K562 (cell line): Measurements from ENCODE around the gene LRRC31. TPM values are rescaled to one million over a fixed set of nuclear protein-coding genes. Genes with fewer than 3 reads are reported as not detected.
A peak's percentile ranks its signal among the peaks of the same experiment; 100 is the strongest.

Experiments
- CBX3 ChIP-seq, 2 experiments: IDR thresholded peaks; 1 replicate in 1 of 2; 2 replicates in 1 of 2; pipeline ENCODE4 v1.6.1; 2012; ENCODE audit warnings: inconsistent platforms in 2 of 2, low read length in 2 of 2, borderline replicate concordance in 1 of 2, control low read depth in 1 of 2
- DDX20 ChIP-seq: fragments of 450-650 bp; IDR thresholded peaks from 2 replicates; pipeline ENCODE4 v1.6.1; 2016; ENCODE audit warnings: missing genetic modification characterization, low read depth, mild to moderate bottlenecking, missing compliant biosample characterization, moderate library complexity
- HMGN3 ChIP-seq: IDR thresholded peaks from 2 replicates; pipeline ENCODE4 v1.6.1; 2011; ENCODE audit warnings: borderline replicate concordance, low read depth, mild to moderate bottlenecking, mixed read lengths, low read length; ENCODE audit not compliant: insufficient read length; ENCODE audit errors: extremely low read depth
- MEIS2 ChIP-seq: fragments of 450-650 bp; IDR thresholded peaks from 2 replicates; pipeline ENCODE4 v1.6.1; 2014; ENCODE audit warnings: mild to moderate bottlenecking; ENCODE audit not compliant: partially characterized antibody
- SRSF7 ChIP-seq: fragments of 200-400 bp; formaldehyde crosslinking; optimal IDR thresholded peaks from 2 replicates; pipeline ENCODE3; 2017; ENCODE audit warnings: mild to moderate bottlenecking, low read depth, low read length
- THRAP3 ChIP-seq: fragments of 450-650 bp; IDR thresholded peaks from 2 replicates; pipeline ENCODE4 v1.6.1; 2016; ENCODE audit warnings: mild to moderate bottlenecking, inconsistent platforms, borderline replicate concordance
- TRIM28 ChIP-seq: fragments of 450-650 bp; IDR thresholded peaks from 2 replicates; pipeline ENCODE4 v1.6.1; 2017
- ZNF134 ChIP-seq: fragments of 250-450 bp; sonication (Bioruptor Pico); conservative IDR thresholded peaks from 2 replicates; pipeline ENCODE4 v1.4.0; 2020
- ZNF445 ChIP-seq: fragments of 250-450 bp; sonication (Bioruptor Pico); IDR thresholded peaks from 2 replicates; pipeline ENCODE4 v1.4.0; 2020; ENCODE audit warnings: low read depth, mild to moderate bottlenecking, moderate library complexity
- ZNF77 ChIP-seq: fragments of 250-450 bp; sonication (Bioruptor Pico); IDR thresholded peaks from 2 replicates; pipeline ENCODE4 v1.5.0; 2020
- polyA plus RNA-seq, 8 experiments: library from polyadenylated mRNA; depleted of rRNA in 4 of 8; stranded (reverse) in 5 of 8; unstranded in 3 of 8; fragments of >200 nt; fragmentation: Nextera tagmentation in 2 of 8; fragmentation: Illumina TruSeq in 1 of 8; extraction: Ambion mirVana in 2 of 8; extraction: Trizol in 1 of 8; gene quantifications; 2 replicates each; pipeline versions ENCODE4 v1.2.1 to v1.2.3, GENCODE V29; 2011 to 2014; ENCODE audit warnings: inconsistent platforms in 1 of 8, missing spikeins in 1 of 8
- total RNA-seq, 7 experiments: library from RNA; depleted of rRNA in 6 of 7; stranded (reverse); fragments of >200 nt in 6 of 7; fragmentation: Illumina TruSeq in 2 of 7; extraction: Trizol in 2 of 7; gene quantifications; 2 replicates each; pipeline versions ENCODE4 v1.2.1 to v1.2.3, GENCODE V29; 2011 to 2021; ENCODE audit warnings: low replicate concordance in 1 of 7
- TF ChIP-seq, protein P1 (sequence below), 2 experiments: IDR thresholded peaks in 1 of 2; conservative IDR thresholded peaks in 1 of 2; 2 replicates each; pipeline ENCODE4 v1.6.1; 2016; ENCODE audit warnings: low read depth in 2 of 2, mild to moderate bottlenecking in 1 of 2, missing compliant biosample characterization in 1 of 2, missing genetic modification characterization in 1 of 2, moderate library complexity in 1 of 2
- TF ChIP-seq, protein P2 (sequence below): fragments of 250-450 bp; sonication (Bioruptor Pico); IDR thresholded peaks from 2 replicates; pipeline ENCODE4 v1.4.0; 2020
- TF ChIP-seq, protein P3 (sequence below): sonication (generic); formaldehyde crosslinking; IDR thresholded peaks from 2 replicates; pipeline ENCODE4 v1.8.1; 2022; ENCODE audit warnings: missing genetic modification reagents
- TF ChIP-seq, protein P4 (sequence below): fragments of 250-450 bp; sonication (Bioruptor Pico); IDR thresholded peaks from 2 replicates; pipeline ENCODE4 v1.5.0; 2020; ENCODE audit warnings: mild to moderate bottlenecking
- TF ChIP-seq, protein P5 (sequence below), 2 experiments: fragments of 450-650 bp; conservative IDR thresholded peaks; 2 replicates each; pipeline ENCODE4 v1.6.1; 2017; ENCODE audit warnings: mild to moderate bottlenecking in 2 of 2, moderate library complexity in 2 of 2

The LRRC31 gene
- total and polyA plus RNA-seq, 9 of the 15 experiments (the other 6 are each of a cell fraction or from before 2014, with no cell fraction given), result not detected

DNA sequence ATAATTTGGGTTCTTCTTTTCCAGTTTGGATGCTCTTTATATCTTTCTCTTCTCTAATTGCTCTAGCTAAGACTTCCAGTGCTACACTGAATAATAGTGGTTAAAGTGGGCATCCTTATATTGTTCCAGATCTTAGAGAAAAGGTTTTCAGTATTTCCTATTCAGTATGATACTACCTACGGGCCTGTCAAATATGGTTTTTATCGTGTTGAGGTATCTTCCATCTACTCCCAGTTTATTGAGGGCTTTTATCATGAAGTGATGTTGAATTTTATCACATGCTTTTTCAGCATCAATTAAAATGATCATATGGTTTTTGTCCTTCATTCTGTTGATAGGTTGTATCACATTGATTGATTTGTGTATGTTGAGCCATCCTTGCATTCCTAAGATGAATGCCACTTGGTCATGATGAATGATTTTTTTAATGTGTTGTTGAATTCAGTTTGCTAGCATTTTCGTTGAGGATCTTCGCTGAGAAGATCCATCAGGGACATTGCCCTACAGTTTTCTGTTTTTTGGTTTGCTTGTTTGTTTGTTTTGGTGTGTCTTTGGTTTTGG is 54.1 kb downstream of the LRRC31 start (continued):
- TF ChIP-seq, protein P1, sequence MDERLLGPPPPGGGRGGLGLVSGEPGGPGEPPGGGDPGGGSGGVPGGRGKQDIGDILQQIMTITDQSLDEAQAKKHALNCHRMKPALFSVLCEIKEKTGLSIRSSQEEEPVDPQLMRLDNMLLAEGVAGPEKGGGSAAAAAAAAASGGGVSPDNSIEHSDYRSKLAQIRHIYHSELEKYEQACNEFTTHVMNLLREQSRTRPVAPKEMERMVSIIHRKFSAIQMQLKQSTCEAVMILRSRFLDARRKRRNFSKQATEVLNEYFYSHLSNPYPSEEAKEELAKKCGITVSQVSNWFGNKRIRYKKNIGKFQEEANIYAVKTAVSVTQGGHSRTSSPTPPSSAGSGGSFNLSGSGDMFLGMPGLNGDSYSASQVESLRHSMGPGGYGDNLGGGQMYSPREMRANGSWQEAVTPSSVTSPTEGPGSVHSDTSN (CRISPR knock-in tag; IDR thresholded peaks at IDR 0.05; ENCODE audit: low read depth), result no peak
- TF ChIP-seq, protein P1 (tag; conservative IDR thresholded peaks at IDR 0.05; ENCODE audit: low read depth), result peak; percentile 80
- TF ChIP-seq THRAP3 (no peak), ZNF77 (CRISPR knock-in tag) (no peak), HMGN3 (no peak), MEIS2 (peak; percentile 79), SRSF7 (no peak), ZNF134 (CRISPR knock-in tag) (no peak), CBX3 (IDR thresholded peaks at IDR 0.05; ENCODE audit: borderline replicate concordance in 1 of 2, low read length in 2 of 2) (peak in 1 of 2 experiments; percentile 79; a peak in 1 of 3 replicates), ZNF445 (CRISPR knock-in tag) (peak; percentile 95), DDX20 (tag) (no peak), TRIM28 (peak; percentile 66; the same call in 1 of the 2 replicates)
- TF ChIP-seq, protein P2, sequence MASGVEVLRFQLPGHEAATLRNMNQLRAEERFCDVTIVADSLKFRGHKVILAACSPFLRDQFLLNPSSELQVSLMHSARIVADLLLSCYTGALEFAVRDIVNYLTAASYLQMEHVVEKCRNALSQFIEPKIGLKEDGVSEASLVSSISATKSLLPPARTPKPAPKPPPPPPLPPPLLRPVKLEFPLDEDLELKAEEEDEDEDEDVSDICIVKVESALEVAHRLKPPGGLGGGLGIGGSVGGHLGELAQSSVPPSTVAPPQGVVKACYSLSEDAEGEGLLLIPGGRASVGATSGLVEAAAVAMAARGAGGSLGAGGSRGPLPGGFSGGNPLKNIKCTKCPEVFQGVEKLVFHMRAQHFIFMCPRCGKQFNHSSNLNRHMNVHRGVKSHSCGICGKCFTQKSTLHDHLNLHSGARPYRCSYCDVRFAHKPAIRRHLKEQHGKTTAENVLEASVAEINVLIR (CRISPR knock-in tag), result no peak
- TF ChIP-seq, protein P3, sequence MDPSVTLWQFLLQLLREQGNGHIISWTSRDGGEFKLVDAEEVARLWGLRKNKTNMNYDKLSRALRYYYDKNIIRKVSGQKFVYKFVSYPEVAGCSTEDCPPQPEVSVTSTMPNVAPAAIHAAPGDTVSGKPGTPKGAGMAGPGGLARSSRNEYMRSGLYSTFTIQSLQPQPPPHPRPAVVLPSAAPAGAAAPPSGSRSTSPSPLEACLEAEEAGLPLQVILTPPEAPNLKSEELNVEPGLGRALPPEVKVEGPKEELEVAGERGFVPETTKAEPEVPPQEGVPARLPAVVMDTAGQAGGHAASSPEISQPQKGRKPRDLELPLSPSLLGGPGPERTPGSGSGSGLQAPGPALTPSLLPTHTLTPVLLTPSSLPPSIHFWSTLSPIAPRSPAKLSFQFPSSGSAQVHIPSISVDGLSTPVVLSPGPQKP, result no peak
- TF ChIP-seq, protein P4, sequence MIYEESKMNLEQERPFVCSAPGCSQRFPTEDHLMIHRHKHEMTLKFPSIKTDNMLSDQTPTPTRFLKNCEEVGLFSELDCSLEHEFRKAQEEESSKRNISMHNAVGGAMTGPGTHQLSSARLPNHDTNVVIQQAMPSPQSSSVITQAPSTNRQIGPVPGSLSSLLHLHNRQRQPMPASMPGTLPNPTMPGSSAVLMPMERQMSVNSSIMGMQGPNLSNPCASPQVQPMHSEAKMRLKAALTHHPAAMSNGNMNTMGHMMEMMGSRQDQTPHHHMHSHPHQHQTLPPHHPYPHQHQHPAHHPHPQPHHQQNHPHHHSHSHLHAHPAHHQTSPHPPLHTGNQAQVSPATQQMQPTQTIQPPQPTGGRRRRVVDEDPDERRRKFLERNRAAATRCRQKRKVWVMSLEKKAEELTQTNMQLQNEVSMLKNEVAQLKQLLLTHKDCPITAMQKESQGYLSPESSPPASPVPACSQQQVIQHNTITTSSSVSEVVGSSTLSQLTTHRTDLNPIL (CRISPR knock-in tag), result no peak
- TF ChIP-seq, protein P5, sequence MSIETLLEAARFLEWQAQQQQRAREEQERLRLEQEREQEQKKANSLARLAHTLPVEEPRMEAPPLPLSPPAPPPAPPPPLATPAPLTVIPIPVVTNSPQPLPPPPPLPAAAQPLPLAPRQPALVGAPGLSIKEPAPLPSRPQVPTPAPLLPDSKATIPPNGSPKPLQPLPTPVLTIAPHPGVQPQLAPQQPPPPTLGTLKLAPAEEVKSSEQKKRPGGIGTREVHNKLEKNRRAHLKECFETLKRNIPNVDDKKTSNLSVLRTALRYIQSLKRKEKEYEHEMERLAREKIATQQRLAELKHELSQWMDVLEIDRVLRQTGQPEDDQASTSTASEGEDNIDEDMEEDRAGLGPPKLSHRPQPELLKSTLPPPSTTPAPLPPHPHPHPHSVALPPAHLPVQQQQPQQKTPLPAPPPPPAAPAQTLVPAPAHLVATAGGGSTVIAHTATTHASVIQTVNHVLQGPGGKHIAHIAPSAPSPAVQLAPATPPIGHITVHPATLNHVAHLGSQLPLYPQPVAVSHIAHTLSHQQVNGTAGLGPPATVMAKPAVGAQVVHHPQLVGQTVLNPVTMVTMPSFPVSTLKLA (conservative IDR thresholded peaks at IDR 0.05), result no peak
